NCI-H2029 treated with DMSO at 0.1 percent for 48 hours (cell line): ENCODE measurements around the gene HTR7.

Experiments used
- DNase-seq: peaks from one replicate; lab custom pipeline; 2025; lab: John Stamatoyannopoulos, UW

Gene HTR7

GRCh38 chr10:90804354-90804753 is 53.5 kb downstream of the HTR7 start:
- DNase-seq = no peak

DNA sequence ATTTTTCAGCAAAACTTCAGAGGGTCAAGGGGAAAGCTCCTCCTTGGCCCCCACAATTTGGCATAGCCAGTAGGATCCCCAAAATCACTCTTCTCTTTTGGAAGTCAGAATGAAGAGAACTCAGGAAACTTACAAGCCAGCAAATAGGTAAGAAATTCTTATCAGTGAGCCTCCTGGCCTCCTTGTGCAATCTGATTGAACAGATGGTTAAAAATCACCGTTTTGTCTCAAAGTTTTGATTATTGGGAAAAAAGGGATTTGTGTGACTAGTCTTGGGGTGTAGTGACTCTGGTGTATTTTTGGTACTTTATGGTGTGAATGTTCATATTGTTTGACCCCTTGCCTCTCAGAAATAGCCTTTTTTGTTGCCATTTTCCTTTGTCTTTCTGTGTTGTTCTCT is 56.2 kb downstream of the HTR7 start:
- DNase-seq = no peak

DNA sequence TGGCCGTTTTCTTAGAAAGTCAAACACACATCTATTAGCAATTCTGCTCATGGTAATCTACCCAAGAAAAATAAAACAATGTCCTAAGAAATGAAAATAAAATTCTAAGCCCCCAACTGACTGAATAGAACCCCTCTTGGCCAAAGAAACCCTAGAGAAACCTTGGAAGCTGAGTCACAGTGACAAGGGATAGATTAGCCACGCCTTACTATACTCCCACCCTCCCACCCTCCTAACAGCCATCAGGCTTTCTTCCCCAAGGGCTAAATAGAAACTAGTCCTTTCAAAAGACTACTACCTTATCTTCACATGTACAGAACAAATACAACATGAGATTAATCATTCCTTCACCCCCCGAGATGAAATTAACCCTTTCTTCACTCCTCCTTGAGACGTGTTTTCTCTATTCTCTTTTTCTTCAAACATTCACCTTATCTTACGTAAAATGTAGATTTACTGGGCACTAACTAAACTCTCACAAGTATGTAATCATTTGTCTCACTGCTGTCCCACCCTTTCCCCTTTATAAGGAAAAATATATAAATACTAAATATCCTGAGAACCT is 57.5 kb downstream of the HTR7 start:
- no peak for DNase-seq

GRCh38 chr10:90799172-90799571 is 58.7 kb downstream of the HTR7 start:
- DNase-seq = no peak

DNA sequence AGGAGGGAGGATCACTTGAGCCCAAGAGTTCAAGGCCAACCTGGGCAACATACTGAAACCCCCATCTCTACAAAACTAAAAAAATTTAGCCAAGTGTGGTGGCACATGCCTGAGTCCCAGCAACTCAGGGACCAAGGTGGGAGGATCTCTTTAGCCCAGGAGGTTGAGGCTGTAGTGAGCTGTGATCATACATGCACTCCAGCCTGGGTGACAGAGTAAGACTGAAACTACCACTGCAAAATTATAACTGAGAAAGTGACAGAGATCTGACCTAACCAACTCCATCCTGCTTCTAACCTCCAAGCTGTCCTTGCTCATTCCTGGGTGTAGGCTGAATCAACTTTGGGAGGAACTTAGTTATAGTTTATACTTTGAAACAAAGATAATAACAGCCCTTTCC is 59.4 kb downstream of the HTR7 start:
- no peak for DNase-seq

- no peak for DNase-seq
These were observed 67.4 kb downstream of the HTR7 start for GRCh38 chr10:90790422-90790821.

- no peak for DNase-seq
These were observed 68.9 kb downstream of the HTR7 start for GRCh38 chr10:90788968-90789367.

DNA sequence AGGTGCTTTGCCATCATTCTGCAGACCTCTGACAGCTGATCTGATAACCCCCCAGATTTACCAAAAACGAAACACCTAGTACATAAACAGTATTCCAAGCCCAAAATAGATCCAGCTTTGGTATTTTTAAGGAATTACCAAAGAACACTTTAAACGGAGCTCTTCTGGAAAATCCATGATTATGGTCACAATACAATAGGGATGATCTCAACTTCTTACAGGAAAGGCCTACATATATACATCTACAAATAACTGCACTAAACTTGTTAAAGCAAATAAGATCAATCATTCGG is 69.7 kb downstream of the HTR7 start:
- no peak for DNase-seq

DNA sequence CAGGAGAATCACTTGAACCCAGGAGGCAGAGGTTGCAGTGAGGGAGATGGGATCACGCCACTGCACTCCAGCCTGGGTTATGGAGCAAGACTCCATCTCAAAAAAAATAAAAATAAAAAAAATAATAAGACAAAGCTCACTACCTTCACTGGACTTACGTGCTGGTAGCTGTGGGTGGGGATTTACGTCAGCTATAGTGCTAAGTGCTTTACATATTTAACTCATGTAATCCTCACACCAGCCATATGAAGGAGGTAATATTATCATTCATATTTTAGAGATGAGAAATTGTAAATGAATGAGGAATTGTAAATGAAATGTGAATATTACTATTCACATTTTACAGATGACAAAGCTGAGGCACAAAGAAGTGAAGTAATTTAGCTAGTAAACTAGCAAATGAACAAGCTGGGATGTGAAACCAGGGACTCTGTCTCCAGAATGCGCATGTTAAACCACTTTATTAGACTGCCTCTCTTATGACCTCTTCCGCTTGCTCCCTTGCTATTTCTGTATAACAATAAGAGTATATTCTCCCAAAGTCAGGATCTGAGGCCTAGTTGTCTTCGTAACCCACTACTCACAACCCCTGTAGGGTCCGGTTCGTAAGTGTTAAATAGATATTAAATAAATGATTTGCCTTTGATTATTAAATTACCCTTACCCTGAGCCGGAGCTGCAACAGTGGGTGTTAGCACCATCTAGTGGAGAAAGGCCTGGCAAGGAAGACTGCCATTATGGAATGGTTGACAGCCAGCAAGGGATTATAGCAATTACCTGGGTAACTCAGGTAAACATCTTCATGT is 70.2 kb downstream of the HTR7 start:
- no peak for DNase-seq

- DNase-seq = no peak
These were observed 72.1 kb downstream of the HTR7 start for GRCh38 chr10:90785782-90786181.

DNA sequence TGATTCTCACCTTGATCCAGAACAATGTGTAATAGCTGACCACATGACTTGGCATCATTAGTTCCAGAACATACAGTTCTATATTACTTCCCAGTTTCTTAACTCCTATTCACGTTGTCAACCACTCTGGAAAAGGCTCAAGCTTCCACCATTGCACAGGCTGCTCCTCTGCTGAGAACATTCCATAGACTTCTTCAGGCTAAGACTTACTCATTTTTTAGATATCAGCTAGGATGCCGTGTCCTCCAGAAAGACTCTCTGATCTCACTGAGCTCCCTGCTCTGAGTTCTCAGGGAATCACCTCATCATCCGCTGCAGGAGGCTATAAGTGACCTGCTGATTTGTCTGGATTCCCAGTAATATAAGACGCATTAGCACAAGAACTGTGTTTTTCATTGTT is 73.1 kb downstream of the HTR7 start:
- no peak for DNase-seq

DNA sequence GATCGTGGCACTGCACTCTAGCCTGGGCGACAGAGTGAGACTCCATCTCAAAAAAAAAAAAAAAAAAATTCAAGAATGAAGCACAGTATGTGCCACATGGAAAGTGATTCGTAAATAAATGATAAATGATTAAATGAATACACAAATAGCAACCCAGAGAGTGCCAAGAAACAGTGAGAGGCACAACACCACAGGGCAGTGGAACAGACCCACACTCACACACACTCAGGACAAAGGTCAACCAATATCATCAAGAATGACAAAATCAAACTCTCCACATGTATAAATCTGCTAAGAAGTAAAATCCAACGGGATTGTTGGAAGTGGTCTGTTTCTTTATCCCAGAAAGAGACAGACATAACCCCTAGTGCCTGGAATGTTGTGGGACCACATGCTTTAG is 77.4 kb downstream of the HTR7 start:
- DNase-seq = no peak

DNA sequence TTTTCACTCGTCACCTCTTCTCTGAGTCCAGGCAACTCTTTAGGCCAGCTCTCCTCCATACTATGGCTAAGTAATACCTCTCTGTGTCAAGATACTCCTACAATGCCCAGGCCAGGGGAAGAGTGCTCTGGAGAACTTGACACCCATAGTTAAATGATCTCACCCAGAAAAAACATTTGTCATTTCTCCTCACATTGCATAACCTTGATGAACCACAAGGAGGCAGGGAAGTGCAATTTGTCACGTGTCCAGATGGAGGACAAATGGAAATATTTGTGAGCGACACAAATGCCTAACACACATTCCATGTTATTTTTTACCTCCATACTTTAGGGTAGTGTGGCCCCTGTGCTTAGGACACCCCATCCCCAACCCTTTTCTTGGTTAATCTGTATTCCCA is 78.3 kb downstream of the HTR7 start:
- no peak for DNase-seq

DNA sequence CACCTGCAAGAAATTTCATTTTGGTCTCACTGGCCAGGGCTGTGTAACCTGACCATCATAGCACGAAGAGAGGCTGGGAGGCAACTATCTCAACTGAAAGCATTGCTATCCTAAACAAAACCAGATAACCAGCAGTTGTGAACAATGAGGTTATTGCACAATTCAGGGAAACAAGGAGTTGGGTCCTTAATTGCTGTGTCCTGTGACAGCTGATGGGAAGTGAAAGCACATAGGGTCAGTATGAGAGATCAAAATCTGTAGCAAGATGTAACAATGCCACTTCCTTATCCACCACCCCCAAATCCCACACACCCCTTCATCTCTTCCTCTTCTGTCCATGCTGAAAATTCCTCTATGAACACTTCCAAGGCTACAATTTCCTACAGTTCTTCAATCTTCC is 80.2 kb downstream of the HTR7 start:
- DNase-seq = no peak

- no peak for DNase-seq
These were observed 82.3 kb downstream of the HTR7 start for GRCh38 chr10:90775351-90776028.

- DNase-seq = no peak
These were observed 87.6 kb downstream of the HTR7 start for GRCh38 chr10:90769946-90770841.

GRCh38 chr10:90751107-90751997 is 106.5 kb downstream of the HTR7 start:
- no peak for DNase-seq

DNA sequence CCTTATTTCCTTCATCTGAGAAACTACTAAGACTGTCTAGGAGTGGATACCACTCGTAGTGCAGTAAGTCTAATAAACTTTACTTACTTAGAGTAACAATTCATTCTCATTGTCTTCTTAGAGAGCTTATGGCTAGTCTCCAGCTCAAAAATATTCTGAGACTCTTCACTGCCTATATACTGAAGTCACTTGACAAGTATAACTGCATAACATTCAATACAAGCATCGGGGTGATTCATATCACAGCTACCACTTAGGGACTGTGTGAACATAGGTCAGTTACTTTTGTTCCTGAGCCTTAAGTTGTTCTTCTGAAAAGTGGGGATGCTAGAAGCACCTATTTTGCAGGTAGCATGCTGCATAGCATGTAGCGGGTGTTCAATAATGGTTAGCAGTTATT is 111.0 kb downstream of the HTR7 start:
- DNase-seq = no peak

DNA sequence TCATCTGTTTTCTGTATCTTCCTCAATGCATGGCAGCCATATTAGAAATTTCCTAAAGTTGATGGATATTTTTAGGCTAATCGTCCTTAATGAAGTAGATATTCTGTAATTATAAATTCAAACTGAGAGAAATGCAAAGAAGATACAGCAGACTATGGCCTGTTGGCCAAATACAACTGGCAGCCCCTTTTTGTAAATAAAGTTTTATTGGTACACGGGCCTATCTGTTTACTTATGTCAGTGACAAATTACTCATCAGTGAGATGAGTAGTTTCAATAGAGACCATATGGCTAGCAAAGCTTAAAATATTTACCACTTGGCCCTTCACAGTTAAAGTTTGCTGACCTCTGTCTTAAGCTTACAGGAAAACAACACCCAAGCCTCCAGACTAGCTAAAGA is 112.3 kb downstream of the HTR7 start:
- DNase-seq = no peak

GRCh38 chr10:90743291-90743690 is 114.5 kb downstream of the HTR7 start:
- no peak for DNase-seq

- no peak for DNase-seq
These were observed 115.8 kb downstream of the HTR7 start for GRCh38 chr10:90741926-90742565.
